Body of pancreas (tissue), 4 donors: Measurements from ENCODE around the gene SERTAD1. TPM values are rescaled to one million over a fixed set of nuclear protein-coding genes. Genes with fewer than 3 reads are reported as not detected.

Source experiments
- ATAC-seq: fragments of 150-250 bp; one replicate; pipeline ENCODE4 v1.9.1; 2016
- DNase-seq, 4 donors: peaks; one replicate each; pipeline ENCODE4 v3.0.0-alpha.2; 2019
- H3K27ac ChIP-seq, 4 donors: fragments of 200-600 bp; sonication (generic); 1 replicate in 3 of 4; 2 replicates in 1 of 4; pipeline versions ENCODE4 v1.5.1 to v1.6.1; 2016 to 2019; ENCODE audit warnings: mild to moderate bottlenecking in 1 of 4, mixed read lengths in 1 of 4, moderate library complexity in 1 of 4
- H3K27me3 ChIP-seq, 2 donors: fragments of 200-600 bp; sonication (generic); one replicate each; pipeline ENCODE4 v1.6.0; 2016; ENCODE audit warnings: mild to moderate bottlenecking in 1 of 2
- H3K36me3 ChIP-seq, 2 donors: fragments of 200-600 bp; sonication (generic); replicated peaks in 1 of 2; 2 replicates each; pipeline ENCODE4 v1.5.1; 2016; ENCODE audit warnings: low read depth in 2 of 2; ENCODE audit not compliant: insufficient read depth in 1 of 2
- H3K4me1 ChIP-seq: fragments of 200-600 bp; sonication (generic); one replicate; pipeline ENCODE4 v1.6.0; 2016
- H3K4me3 ChIP-seq, 2 donors: fragments of 200-600 bp; sonication (generic); 1 replicate in 1 of 2; 2 replicates in 1 of 2; pipeline ENCODE4 v1.5.1; 2016 to 2019
- H3K9me3 ChIP-seq, 3 donors: fragments of 200-600 bp; sonication (generic); 1 replicate in 2 of 3; 2 replicates in 1 of 3; pipeline ENCODE4 v1.5.1; 2016
- CTCF ChIP-seq, 7 experiments: fragments of 450-650 bp in 4 of 7; fragments of 200-600 bp in 3 of 7; sonication (generic) in 3 of 7; IDR thresholded peaks; one replicate each; pipeline ENCODE4 v1.5.1; 2016 to 2019; ENCODE audit warnings: antibody characterized with exemption in 7 of 7
- POLR2A ChIP-seq, 3 donors: fragments of 450-650 bp; IDR thresholded peaks; one replicate each; pipeline ENCODE4 v1.6.1; 2016; ENCODE audit warnings: antibody characterized with exemption in 3 of 3, mild to moderate bottlenecking in 2 of 3
- WGBS, 2 donors: methylation state at CpG; one replicate each; pipeline ENCODE4 v1.1.5; 2017; 5-methylcytosine and 5-hydroxymethylcytosine counted together
- intact Hi-C: fragments of 100-400 bp; cut with DNase I; formaldehyde crosslinking; loops from one replicate; pipeline ENCODE4 v1.15.1; 2023
- total RNA-seq, 2 donors: library from RNA; depleted of rRNA; stranded (reverse); fragments of >200 nt; gene quantifications; one replicate each; pipeline ENCODE4 v1.1.0, GENCODE V29; 2016

The SERTAD1 gene
- total RNA-seq, 2 donors from 2014 or later, result 6.9 to 7.3 TPM

GRCh38 chr19:40424637-40425449 lies 949 bp downstream of the SERTAD1 start:
- ATAC-seq, result no peak
- H3K27me3 ChIP-seq, result no peaks in the 10 kb centered on the region
- WGBS, 2 donors, result 2 to 3% methylated on average over 15 to 22 of the region's 28 CpGs

GRCh38 chr19:40423938-40424337 lies 1.9 kb downstream of the SERTAD1 start:
- WGBS, 2 donors, result 95 to 98% methylated on average over 6 of the region's 6 CpGs
- no peaks in the 10 kb centered on the region for H3K9me3 ChIP-seq
- H3K36me3 ChIP-seq, result no peaks in the 10 kb centered on the region
- no peaks in the 10 kb centered on the region for H3K27me3 ChIP-seq
- no peak overlapping the region for H3K4me3 ChIP-seq
- no peak for ATAC-seq
- H3K4me1 ChIP-seq, result peaks cover 16% of the 10 kb centered on the region
- intact Hi-C loops, result no loop called here
- H3K27ac ChIP-seq, result peak overlapping the region in 1 of 4 donors; percentile 99
- TF ChIP-seq CTCF (IDR thresholded peaks at IDR 0.05) (no peak), POLR2A (IDR thresholded peaks at IDR 0.05) (no peak)
- DNase-seq, result no peak

More at GRCh38 chr19:40424637-40425449, 949 bp downstream of the SERTAD1 start:
- peak overlapping the region; percentile 59 to 66 for H3K4me3 ChIP-seq
- H3K9me3 ChIP-seq, result no peaks in the 10 kb centered on the region
- peaks cover 16% of the 10 kb centered on the region for H3K4me1 ChIP-seq
- intact Hi-C loops, result no loop called here
- peak overlapping the region; percentile 97 to 100 (median 98) for H3K27ac ChIP-seq
- no peaks in the 10 kb centered on the region for H3K36me3 ChIP-seq
- TF ChIP-seq CTCF (IDR thresholded peaks at IDR 0.05), result no peak
- DNase-seq, result peak in 1 of 4 donors; percentile 16

DNA sequence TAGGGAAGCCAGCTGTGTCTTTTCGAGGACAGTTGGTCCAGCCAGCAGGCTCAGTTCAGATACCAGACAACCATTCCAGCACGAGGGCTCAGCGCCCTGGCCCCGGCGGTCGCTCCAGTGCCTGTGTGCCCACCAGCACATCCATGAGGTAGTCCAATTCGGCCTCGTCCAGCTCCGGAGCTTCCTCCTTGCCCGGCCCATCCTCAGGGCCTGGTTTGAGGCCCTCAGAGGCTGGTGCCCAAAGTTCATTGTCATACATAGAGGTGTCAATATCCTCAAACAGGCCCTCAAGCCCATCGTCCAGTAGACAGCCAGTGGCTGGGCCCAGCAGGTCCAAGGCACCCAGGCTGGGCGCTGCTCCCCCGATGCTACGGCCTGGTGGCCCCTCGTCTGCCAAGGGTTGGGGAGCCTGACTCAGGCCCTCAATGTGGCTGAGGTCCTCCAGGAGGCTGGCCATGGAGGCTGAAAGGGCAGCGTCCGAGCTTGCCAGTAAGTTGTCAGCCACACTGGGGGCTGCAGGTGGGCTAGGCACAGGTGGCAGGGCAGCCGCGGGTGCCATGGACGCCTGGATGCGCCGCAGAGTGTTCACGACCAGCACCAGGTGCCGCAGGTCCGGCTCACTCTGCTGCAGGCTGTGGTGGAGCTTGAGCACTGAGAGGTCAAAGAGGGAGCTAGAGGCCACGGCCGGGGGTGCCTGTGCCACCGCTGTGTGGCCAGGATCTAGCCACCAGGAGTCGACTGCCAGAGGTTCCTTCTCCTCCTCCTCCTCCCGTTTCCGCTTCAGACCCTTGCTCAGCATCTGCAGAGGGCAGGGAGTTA lies 2.8 kb downstream of the SERTAD1 start:
- WGBS, 2 donors, result 82 to 89% methylated on average over 4 to 28 of the region's 31 CpGs
- no peaks in the 10 kb centered on the region for H3K9me3 ChIP-seq

GRCh38 chr19:40421993-40422747 lies 3.6 kb downstream of the SERTAD1 start:
- intact Hi-C loops, result no loop called here
- ATAC-seq, result no peak

More for the DNA sequence above, 2.8 kb downstream of the SERTAD1 start:
- ATAC-seq, result no peak
- peak overlapping the region in 2 of 4 donors; percentile 63 to 100 for H3K27ac ChIP-seq
- intact Hi-C loops, result no loop called here
- H3K4me1 ChIP-seq, result peaks cover 16% of the 10 kb centered on the region
- TF ChIP-seq POLR2A (IDR thresholded peaks at IDR 0.05) (no peak), CTCF (IDR thresholded peaks at IDR 0.05) (no peak)
- H3K27me3 ChIP-seq, result no peaks in the 10 kb centered on the region
- no peak overlapping the region for H3K4me3 ChIP-seq
- DNase-seq, result no peak
- no peaks in the 10 kb centered on the region for H3K36me3 ChIP-seq

More at GRCh38 chr19:40421993-40422747, 3.6 kb downstream of the SERTAD1 start:
- Histone ChIP-seq H3K4me1 (peaks cover 16% of the 10 kb centered on the region), H3K4me3 (no peak overlapping the region), H3K27me3 (no peaks in the 10 kb centered on the region), H3K9me3 (no peaks in the 10 kb centered on the region), H3K27ac (peak overlapping the region in 3 of 4 donors; percentile 99 to 100 (median 99)), H3K36me3 (no peaks in the 10 kb centered on the region)
- DNase-seq, result no peak
- WGBS, 2 donors, result 76 to 84% methylated on average over 15 to 16 of the region's 16 CpGs
- no peak for TF ChIP-seq CTCF (IDR thresholded peaks at IDR 0.05)
- no peak for TF ChIP-seq POLR2A (IDR thresholded peaks at IDR 0.05)
